Heart left ventricle (tissue), 13 donors: ENCODE measurements around the gene ISG20L2.

Source experiments
- CTCF ChIP-seq, 12 donors: fragments of 200-600 bp; sonication (generic) in 4 of 12; IDR thresholded peaks; one replicate each; pipeline versions ENCODE4 v1.5.0 to v1.8.0; 2018 to 2022; ENCODE audit warnings: antibody characterized with exemption in 12 of 12, mild to moderate bottlenecking in 5 of 12
- POLR2A ChIP-seq, 2 donors: fragments of 450-650 bp; IDR thresholded peaks; one replicate each; pipeline ENCODE4 v1.6.1; 2017; ENCODE audit warnings: antibody characterized with exemption in 2 of 2, mild to moderate bottlenecking in 2 of 2, moderate library complexity in 2 of 2
- donor health status: ischemic (EF 13 %, LVEDD 7.1; RV severe dilation, severe dysfunction).
- donor health status: DM: no; HTN: yes; CAD: no.
- donor health status: DM: no; HTN: no; CAD: no.
- donor health status: ischemic (EF 25% LVEDD 6.9; RV normal size, moderate dysfunction).
- donor health status: ischemic (EF 25% LVEDD 5.7; RV mildly dilated, moderate dysfunction).
- donor health status: ischemic (EF 35%, LVEDD 5.7; RV mildly dilated, moderate dysfunction).
- donor health status: nonischemic (EF 11% LVEDD 7.7; RV severe dilation, severe dysfunction).
- donor health status: DM: yes; HTN: yes; CAD: no.
- donor health status: PGD.
- donor health status: ischemic (EF 29% LVEDD 5.4; RV normal size, mild dysfunction).
- donor health status: nonischemic (EF 23%, LVEDD 6.1; RV moderate dilation, normal function).

GRCh38 chr1:156689953-156690674 lies 38.5 kb downstream of the ISG20L2 start:
- no peak for TF ChIP-seq CTCF (IDR thresholded peaks at IDR 0.05)
- no peak for TF ChIP-seq POLR2A (IDR thresholded peaks at IDR 0.05)
